GM10248 (cell line): ENCODE measurements around the gene SLC44A1.

Source experiments
- CTCF ChIA-PET: fragments of 300-600 bp; sonication (Branson Sonifier 250); formaldehyde crosslinking; extraction: SDS; loops from one replicate; lab custom pipeline; 2021; ENCODE audit warnings: antibody characterized with exemption; lab: Yijun Ruan, JAX
- POLR2A ChIA-PET: fragments of 350-650 bp; sonication (Branson Sonifier 250); formaldehyde crosslinking; extraction: SDS; loops from one replicate; lab custom pipeline; 2020; ENCODE audit warnings: antibody characterized with exemption; lab: Yijun Ruan, JAX
- DNase-seq: peaks from one replicate; pipeline ENCODE4 v3.0.0; 2012; ENCODE audit errors: extremely low spot score
- CTCF ChIP-seq: IDR thresholded peaks from 2 replicates; pipeline ENCODE4 v1.5.1; 2012; ENCODE audit warnings: mild to moderate bottlenecking, low read depth; ENCODE audit errors: extremely low read depth, missing control alignments, control extremely low read depth

SLC44A1 gene

GRCh38 chr9:105415662-105415980, 171.2 kb downstream of the SLC44A1 start:
- no peak for TF ChIP-seq CTCF
- POLR2A ChIA-PET = no interaction called here
- CTCF ChIA-PET = interaction anchor here (0.6 to 5.4 kb wide), 28 partner anchors 10 to 638 kb away, joined by 3 to 33 read pairs (median 4); partner anchors contain the start of gene FSD1L
- no peak for DNase-seq

GRCh38 chr9:105416840-105417239, 172.4 kb downstream of the SLC44A1 start:
- ChIA-PET POLR2A (no interaction called here), CTCF (interaction anchor here (0.6 to 5.4 kb wide), 9 partner anchors 11 to 636 kb away, joined by 3 to 33 read pairs (median 3); partner anchors contain the start of gene FSD1L)
- DNase-seq = peak; percentile 36
- no peak for TF ChIP-seq CTCF

- ChIA-PET CTCF (interaction anchor here (0.8 to 5.4 kb wide), 5 partner anchors 9 to 648 kb away, joined by 3 to 33 read pairs (median 3); no protein-coding TSS in a partner anchor), POLR2A (no interaction called here)
- TF ChIP-seq CTCF = no peak
- DNase-seq = no peak
These were observed 174.4 kb downstream of the SLC44A1 start for GRCh38 chr9:105418588-105419500.

GRCh38 chr9:105419816-105420597, 175.6 kb downstream of the SLC44A1 start:
- DNase-seq = no peak
- ChIA-PET POLR2A (no interaction called here), CTCF (interaction anchor here (0.9 to 5.4 kb wide), 4 partner anchors 8 to 557 kb away, joined by 3 to 33 read pairs (median 6); no protein-coding TSS in a partner anchor)
- TF ChIP-seq CTCF = no peak

GRCh38 chr9:105421154-105421553, 176.7 kb downstream of the SLC44A1 start:
- TF ChIP-seq CTCF = no peak
- DNase-seq = no peak
- ChIA-PET CTCF (interaction anchor here (1.6 kb wide), 1 partner anchor 297 kb away, joined by 5 read pairs; no protein-coding TSS in a partner anchor), POLR2A (no interaction called here)

- TF ChIP-seq CTCF = no peak
- ChIA-PET POLR2A (no interaction called here), CTCF (no interaction called here)
- DNase-seq = no peak
These were observed 177.4 kb downstream of the SLC44A1 start for GRCh38 chr9:105421864-105422263.
